GM23338 (cell line): ENCODE results near the gene SLC39A7. TPM values are rescaled to one million over a fixed set of nuclear protein-coding genes. Genes with fewer than 3 reads are reported as not detected.

Experiments
- CREB1 ChIP-seq: fragments of 250-450 bp; sonication (Bioruptor Pico); IDR thresholded peaks from 2 replicates; pipeline ENCODE4 v1.5.0; 2020; ENCODE audit warnings: low read depth, mild to moderate bottlenecking, moderate library complexity
- EZH2phosphoT487 ChIP-seq: fragments of 200-600 bp; sonication (generic); IDR thresholded peaks from one replicate; pipeline ENCODE4 v1.8.1; 2018; ENCODE audit warnings: antibody characterized with exemption; ENCODE audit not compliant: unreplicated experiment
- REST ChIP-seq: IDR thresholded peaks from one replicate; pipeline ENCODE4 v1.6.1; 2018; ENCODE audit warnings: antibody characterized with exemption; ENCODE audit not compliant: unreplicated experiment
- STAT1 ChIP-seq: IDR thresholded peaks from one replicate; pipeline ENCODE4 v1.6.1; 2016; ENCODE audit warnings: antibody characterized with exemption; ENCODE audit not compliant: unreplicated experiment
- ZNF114 ChIP-seq: fragments of 250-450 bp; sonication (Bioruptor Pico); IDR thresholded peaks from 2 replicates; pipeline ENCODE4 v1.5.0; 2020; ENCODE audit warnings: mild to moderate bottlenecking, moderate library complexity
- ZNF331 ChIP-seq: fragments of 250-450 bp; sonication (Bioruptor Pico); IDR thresholded peaks from 2 replicates; pipeline ENCODE4 v1.5.0; 2020; ENCODE audit warnings: low read depth, mild to moderate bottlenecking, moderate library complexity
- polyA plus RNA-seq: library from polyadenylated mRNA; unstranded; fragments of >200 nt; fragmentation: Nextera tagmentation; extraction: Ambion mirVana; gene quantifications from 2 replicates; pipeline ENCODE4 v1.2.1, GENCODE V29; 2016
- total RNA-seq: library from RNA; depleted of rRNA; stranded (reverse); fragments of >200 nt; shearing (Covaris generic); gene quantifications from 2 replicates; pipeline ENCODE4 v1.2.3, GENCODE V29; 2014
- TF ChIP-seq, protein P1 (sequence below): fragments of 250-450 bp; sonication (Bioruptor Pico); IDR thresholded peaks from 2 replicates; pipeline ENCODE4 v1.5.0; 2020; ENCODE audit warnings: mild to moderate bottlenecking, moderate library complexity
- TF ChIP-seq, protein P2 (sequence below), 2 experiments: fragments of 200-600 bp in 1 of 2; sonication (generic) in 1 of 2; conservative IDR thresholded peaks; 2 replicates each; pipeline versions ENCODE4 v1.5.1 to v1.6.1; 2016 to 2017; ENCODE audit warnings: antibody characterized with exemption in 2 of 2, low read depth in 2 of 2, mild to moderate bottlenecking in 2 of 2, moderate library complexity in 1 of 2

Gene SLC39A7
- total and polyA plus RNA-seq, 2 experiments from 2014 or later, result 9.0 to 75.9 TPM

DNA sequence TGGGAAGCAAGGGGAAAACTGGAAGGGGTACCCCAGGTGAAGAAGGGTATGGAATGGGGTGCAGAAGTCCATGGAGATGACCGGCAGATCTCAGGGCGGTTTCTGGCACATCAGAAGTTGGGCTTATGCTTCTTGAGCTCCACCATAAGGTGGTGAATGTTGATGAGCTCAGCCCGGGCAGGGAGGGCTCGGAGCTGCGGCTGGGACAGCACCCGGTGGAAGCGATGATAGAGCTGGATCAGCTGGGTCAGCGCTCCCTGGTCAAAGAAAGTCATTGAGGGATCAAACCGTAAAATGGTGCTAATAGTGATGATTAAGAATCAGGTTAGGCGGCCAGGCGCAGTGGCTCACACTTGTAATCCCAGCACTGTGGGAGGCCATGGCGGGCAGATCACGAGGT lies 50.1 kb downstream of the SLC39A7 start (continued):
- TF ChIP-seq, protein P1, sequence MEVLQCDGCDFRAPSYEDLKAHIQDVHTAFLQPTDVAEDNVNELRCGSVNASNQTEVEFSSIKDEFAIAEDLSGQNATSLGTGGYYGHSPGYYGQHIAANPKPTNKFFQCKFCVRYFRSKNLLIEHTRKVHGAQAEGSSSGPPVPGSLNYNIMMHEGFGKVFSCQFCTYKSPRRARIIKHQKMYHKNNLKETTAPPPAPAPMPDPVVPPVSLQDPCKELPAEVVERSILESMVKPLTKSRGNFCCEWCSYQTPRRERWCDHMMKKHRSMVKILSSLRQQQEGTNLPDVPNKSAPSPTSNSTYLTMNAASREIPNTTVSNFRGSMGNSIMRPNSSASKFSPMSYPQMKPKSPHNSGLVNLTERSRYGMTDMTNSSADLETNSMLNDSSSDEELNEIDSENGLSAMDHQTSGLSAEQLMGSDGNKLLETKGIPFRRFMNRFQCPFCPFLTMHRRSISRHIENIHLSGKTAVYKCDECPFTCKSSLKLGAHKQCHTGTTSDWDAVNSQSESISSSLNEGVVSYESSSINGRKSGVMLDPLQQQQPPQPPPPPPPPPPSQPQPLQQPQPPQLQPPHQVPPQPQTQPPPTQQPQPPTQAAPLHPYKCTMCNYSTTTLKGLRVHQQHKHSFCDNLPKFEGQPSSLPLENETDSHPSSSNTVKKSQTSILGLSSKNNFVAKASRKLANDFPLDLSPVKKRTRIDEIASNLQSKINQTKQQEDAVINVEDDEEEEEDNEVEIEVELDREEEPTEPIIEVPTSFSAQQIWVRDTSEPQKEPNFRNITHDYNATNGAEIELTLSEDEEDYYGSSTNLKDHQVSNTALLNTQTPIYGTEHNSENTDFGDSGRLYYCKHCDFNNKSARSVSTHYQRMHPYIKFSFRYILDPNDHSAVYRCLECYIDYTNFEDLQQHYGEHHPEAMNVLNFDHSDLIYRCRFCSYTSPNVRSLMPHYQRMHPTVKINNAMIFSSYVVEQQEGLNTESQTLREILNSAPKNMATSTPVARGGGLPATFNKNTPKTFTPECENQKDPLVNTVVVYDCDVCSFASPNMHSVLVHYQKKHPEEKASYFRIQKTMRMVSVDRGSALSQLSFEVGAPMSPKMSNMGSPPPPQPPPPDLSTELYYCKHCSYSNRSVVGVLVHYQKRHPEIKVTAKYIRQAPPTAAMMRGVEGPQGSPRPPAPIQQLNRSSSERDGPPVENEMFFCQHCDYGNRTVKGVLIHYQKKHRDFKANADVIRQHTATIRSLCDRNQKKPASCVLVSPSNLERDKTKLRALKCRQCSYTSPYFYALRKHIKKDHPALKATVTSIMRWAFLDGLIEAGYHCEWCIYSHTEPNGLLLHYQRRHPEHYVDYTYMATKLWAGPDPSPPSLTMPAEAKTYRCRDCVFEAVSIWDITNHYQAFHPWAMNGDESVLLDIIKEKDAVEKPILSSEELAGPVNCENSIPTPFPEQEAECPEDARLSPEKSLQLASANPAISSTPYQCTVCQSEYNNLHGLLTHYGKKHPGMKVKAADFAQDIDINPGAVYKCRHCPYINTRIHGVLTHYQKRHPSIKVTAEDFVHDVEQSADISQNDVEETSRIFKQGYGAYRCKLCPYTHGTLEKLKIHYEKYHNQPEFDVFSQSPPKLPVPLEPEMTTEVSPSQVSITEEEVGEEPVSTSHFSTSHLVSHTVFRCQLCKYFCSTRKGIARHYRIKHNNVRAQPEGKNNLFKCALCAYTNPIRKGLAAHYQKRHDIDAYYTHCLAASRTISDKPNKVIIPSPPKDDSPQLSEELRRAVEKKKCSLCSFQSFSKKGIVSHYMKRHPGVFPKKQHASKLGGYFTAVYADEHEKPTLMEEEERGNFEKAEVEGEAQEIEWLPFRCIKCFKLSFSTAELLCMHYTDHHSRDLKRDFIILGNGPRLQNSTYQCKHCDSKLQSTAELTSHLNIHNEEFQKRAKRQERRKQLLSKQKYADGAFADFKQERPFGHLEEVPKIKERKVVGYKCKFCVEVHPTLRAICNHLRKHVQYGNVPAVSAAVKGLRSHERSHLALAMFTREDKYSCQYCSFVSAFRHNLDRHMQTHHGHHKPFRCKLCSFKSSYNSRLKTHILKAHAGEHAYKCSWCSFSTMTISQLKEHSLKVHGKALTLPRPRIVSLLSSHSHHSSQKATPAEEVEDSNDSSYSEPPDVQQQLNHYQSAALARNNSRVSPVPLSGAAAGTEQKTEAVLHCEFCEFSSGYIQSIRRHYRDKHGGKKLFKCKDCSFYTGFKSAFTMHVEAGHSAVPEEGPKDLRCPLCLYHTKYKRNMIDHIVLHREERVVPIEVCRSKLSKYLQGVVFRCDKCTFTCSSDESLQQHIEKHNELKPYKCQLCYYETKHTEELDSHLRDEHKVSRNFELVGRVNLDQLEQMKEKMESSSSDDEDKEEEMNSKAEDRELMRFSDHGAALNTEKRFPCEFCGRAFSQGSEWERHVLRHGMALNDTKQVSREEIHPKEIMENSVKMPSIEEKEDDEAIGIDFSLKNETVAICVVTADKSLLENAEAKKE (CRISPR knock-in tag), result no peak
- TF ChIP-seq CREB1 (CRISPR knock-in tag) (no peak), STAT1 (no peak), ZNF114 (CRISPR knock-in tag) (no peak), EZH2phosphoT487 (no peak), ZNF331 (CRISPR knock-in tag) (no peak), REST (no peak)
- TF ChIP-seq, protein P2, sequence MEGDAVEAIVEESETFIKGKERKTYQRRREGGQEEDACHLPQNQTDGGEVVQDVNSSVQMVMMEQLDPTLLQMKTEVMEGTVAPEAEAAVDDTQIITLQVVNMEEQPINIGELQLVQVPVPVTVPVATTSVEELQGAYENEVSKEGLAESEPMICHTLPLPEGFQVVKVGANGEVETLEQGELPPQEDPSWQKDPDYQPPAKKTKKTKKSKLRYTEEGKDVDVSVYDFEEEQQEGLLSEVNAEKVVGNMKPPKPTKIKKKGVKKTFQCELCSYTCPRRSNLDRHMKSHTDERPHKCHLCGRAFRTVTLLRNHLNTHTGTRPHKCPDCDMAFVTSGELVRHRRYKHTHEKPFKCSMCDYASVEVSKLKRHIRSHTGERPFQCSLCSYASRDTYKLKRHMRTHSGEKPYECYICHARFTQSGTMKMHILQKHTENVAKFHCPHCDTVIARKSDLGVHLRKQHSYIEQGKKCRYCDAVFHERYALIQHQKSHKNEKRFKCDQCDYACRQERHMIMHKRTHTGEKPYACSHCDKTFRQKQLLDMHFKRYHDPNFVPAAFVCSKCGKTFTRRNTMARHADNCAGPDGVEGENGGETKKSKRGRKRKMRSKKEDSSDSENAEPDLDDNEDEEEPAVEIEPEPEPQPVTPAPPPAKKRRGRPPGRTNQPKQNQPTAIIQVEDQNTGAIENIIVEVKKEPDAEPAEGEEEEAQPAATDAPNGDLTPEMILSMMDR (conservative IDR thresholded peaks at IDR 0.05; ENCODE audit: low read depth in 2 of 2), result no peak
